Urinary bladder (tissue), 4 donors: Measurements from ENCODE around the gene DRD3. TPM values are rescaled to one million over a fixed set of nuclear protein-coding genes. Genes with fewer than 3 reads are reported as not detected.

ENCODE experiments used
- DNase-seq: peaks from one replicate; pipeline ENCODE4 v3.0.0-alpha.2; 2015; ENCODE audit errors: extremely low spot score
- H3K27ac ChIP-seq: one replicate; pipeline ENCODE4 v1.5.1; 2013; ENCODE audit warnings: low read depth, mild to moderate bottlenecking, moderate library complexity
- H3K36me3 ChIP-seq: one replicate; pipeline ENCODE4 v1.6.1; 2013; ENCODE audit warnings: mild to moderate bottlenecking, moderate library complexity; ENCODE audit not compliant: insufficient read depth
- H3K4me1 ChIP-seq: one replicate; pipeline ENCODE4 v1.6.1; 2013; ENCODE audit warnings: mild to moderate bottlenecking, moderate library complexity; ENCODE audit not compliant: insufficient read depth
- H3K4me3 ChIP-seq: one replicate; pipeline ENCODE4 v1.5.1; 2013; ENCODE audit warnings: low read depth, low read length
- WGBS: extraction: QIAGEN DNeasy Blood & Tissue Kit; methylation state at CpG from one replicate; pipeline ENCODE4 v1.1.7; 2013; 5-methylcytosine and 5-hydroxymethylcytosine counted together
- polyA plus RNA-seq: library from polyadenylated mRNA; stranded (reverse); fragments of 200-250 nt; gene quantifications from one replicate; pipeline ENCODE4 v1.2.3, GENCODE V29; 2013
- total RNA-seq: library from RNA; depleted of rRNA; stranded (reverse); fragments of >200 nt; gene quantifications from one replicate; pipeline ENCODE4 v1.2.3, GENCODE V29; 2014
- donor health status: healthy with polysubstance abuse.
- donor health status: healthy.

DRD3 gene
- not detected for total RNA-seq
- polyA plus RNA-seq: not detected

DNA sequence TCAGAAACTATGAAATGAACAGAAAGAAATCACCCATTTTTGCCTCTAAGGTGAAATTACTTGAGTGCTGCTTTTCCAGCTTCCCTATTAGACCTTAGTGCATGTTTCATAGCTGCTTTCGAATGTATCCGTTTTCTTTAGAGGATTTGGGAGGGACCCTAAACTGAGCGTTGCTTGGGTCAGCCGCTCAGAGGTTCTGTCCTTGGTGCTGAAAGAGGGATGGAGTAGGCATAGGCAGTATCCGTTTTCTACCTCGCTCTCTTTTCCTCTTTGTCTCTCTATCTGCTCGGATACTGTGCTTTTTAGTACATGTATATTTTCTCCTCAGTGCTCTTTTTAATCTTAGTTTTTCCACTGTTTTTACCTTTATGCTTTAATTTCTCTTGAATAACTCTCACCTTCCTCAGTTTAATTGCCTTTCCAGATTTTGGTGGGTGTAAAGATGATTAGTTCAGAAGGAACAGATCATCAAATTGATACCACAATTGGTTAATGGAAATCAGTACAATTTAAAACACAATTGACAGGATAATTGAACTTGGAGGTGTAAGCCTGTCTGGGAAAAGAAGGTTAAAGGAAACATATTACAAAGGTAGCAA, at the start of gene DRD3:
DRD3 (minus strand) TSS at position 283 of the 599 bp plus-strand sequence. CDS start 7,060 bp downstream, outside the sequence.
- no peak for DNase-seq
- Histone ChIP-seq H3K4me1 (no peaks in the 10 kb centered on the region), H3K4me3 (no peak within 1 kb of the TSS), H3K27ac (no peak within 1 kb of the TSS), H3K36me3 (no peaks in the 10 kb centered on the region)
- 6% methylated on average over 7 of the region's 7 CpGs for WGBS

DNA sequence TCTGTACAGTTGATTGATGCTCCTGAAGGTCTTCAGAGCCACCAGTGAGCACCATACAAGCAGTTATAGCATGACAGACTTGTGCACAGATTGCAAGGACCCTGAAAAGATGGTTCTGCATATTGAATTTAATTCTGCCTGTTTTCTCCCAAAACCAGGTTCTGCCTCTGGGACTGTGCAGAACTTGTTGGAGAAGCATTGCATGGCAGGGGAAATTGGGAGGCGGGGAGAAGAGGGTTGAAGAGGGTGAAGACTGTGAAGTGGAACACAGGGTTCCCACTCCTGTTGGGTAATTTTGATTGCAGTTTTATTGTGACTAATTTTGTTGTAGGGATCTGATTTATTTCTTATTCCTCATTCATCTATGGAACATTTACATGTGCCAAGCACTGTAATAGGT, 48.2 kb upstream of the DRD3 start:
- no peaks in the 10 kb centered on the region for H3K36me3 ChIP-seq
- H3K4me1 ChIP-seq: no peaks in the 10 kb centered on the region
- H3K4me3 ChIP-seq: no peak overlapping the region
- no peak for DNase-seq
- H3K27ac ChIP-seq: no peak overlapping the region
- 82% methylated on average over 1 of the region's 1 CpG for WGBS

DNA sequence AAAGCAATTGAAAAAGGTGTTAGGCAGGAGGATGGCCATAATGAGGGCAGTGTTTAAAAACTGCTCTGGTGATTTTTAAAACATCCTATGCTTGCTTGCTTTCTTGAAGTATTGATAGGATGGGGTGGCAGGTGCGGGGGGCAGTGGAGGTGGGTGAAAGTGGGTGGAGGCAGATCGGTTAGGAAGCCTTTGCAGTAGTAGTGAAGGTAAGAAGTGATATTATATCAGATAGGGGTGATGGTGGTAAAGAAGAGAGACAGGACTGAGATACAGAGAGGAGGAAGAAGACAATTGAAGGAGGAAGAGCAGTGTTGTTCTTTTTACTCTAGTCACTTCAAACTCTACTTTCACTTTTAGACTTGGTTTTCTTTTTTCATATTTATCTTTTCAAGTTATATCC, 47.5 kb upstream of the DRD3 start:
- WGBS: 90% methylated on average over 2 of the region's 2 CpGs
- H3K36me3 ChIP-seq: no peaks in the 10 kb centered on the region

DNA sequence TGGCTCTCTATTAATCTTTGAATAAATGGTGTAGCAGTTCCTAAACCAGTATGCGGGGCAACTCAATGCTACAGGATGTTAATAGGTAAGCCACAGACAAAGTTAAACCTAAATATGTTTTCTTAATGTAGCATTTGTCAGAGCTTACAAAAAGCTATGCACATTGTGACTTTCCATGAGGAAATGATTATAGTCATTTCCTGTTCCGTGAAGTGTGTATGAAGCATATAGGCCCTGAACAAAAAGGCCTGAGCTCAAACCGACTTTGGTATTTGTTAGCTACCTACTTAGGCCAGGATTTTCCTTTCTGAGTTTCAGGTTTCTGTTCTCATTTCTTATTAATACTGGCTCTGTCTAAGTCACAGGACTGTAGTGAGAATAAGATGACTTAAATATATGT, 44.3 kb upstream of the DRD3 start:
- Histone ChIP-seq H3K4me3 (no peak overlapping the region), H3K4me1 (no peaks in the 10 kb centered on the region), H3K27ac (no peak overlapping the region), H3K36me3 (no peaks in the 10 kb centered on the region)
- no peak for DNase-seq
- 61% methylated on average over 3 of the region's 3 CpGs for WGBS

More for the DNA sequence above, 47.5 kb upstream of the DRD3 start:
- no peak for DNase-seq
- Histone ChIP-seq H3K4me3 (no peak overlapping the region), H3K27ac (no peak overlapping the region), H3K4me1 (no peaks in the 10 kb centered on the region)

DNA sequence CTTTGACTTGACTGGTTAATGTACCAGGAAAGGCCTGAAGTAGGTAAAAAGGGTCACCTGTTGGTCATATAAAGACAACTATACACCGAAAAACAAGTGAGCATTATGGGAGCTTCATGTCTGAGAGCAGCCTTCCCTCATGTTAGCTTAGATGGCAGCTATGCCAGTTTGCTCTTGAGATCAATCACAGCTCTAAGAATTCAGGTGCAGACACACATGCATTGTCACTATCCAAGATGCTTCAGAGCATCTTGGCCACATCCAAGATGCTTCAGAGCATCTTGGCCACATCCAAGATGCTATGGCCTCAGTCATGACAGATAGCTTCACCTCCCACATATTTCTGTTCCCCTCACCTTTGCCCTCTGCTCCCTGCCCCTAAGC, 43.0 kb upstream of the DRD3 start:
- Histone ChIP-seq H3K4me3 (no peak overlapping the region), H3K27ac (no peak overlapping the region), H3K36me3 (no peaks in the 10 kb centered on the region), H3K4me1 (no peaks in the 10 kb centered on the region)
- WGBS: 81% methylated on average over 1 of the region's 1 CpG
- DNase-seq: no peak

DNA sequence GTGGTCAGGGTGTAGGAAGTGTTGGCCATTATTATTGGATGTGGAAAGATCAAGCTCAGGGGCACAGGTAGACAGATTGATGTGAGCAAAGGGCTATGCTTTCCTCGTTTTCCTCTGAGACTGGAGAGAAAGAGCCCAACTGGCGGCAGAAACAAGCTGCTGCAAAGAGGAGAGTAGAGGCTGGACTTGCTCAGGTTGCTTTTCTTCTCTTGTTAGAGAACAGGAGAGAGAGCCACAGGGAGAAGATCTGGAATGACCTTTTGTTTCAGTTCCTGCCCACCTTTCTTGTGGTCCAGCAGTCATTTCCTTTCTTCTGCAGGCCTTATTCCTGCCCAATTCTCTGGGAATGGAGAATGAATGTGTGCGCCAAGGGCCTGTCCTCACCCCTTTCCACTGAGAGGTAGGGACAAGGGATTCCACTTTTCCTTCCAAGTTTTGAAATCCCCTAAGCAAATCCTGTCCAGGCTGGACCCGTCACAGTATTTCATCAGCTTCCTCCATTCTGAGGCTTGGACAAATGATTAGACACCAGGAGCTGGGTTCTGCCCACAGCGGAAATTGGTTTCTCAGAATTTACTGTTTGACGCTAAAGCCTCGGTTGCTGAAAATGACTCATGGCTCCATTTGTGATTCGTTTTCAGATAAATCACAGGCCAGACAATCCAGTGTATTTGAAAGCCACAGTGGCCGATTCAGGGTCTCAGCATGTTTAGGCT, 42.5 kb upstream of the DRD3 start:
- Histone ChIP-seq H3K27ac (no peak overlapping the region), H3K4me3 (no peak overlapping the region), H3K36me3 (no peaks in the 10 kb centered on the region), H3K4me1 (no peaks in the 10 kb centered on the region)
- WGBS: 83% methylated on average over 9 of the region's 9 CpGs
- no peak for DNase-seq

DNA sequence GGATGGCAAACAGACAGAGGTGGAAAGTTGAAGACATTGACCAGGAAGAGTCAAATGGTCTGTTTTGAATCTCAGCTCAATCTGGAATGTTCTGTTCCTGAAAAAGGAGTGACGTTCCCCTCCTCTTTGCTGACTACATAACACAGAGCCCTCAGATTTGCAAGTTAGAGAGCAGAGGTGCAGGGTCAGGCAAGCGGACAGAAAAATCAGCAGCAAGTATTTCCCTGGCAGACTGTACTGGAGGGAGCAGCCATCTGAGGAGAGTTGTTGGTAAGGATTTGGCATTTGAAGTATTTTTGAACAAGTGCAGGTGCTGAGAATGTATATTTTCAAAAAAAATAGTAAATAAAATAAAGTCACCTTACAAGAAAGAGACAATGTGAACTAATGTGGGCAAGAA, 40.9 kb upstream of the DRD3 start:
- Histone ChIP-seq H3K4me1 (no peaks in the 10 kb centered on the region), H3K4me3 (no peak overlapping the region), H3K36me3 (no peaks in the 10 kb centered on the region), H3K27ac (no peak overlapping the region)
- no peak for DNase-seq
- WGBS: 43% methylated on average over 2 of the region's 2 CpGs

DNA sequence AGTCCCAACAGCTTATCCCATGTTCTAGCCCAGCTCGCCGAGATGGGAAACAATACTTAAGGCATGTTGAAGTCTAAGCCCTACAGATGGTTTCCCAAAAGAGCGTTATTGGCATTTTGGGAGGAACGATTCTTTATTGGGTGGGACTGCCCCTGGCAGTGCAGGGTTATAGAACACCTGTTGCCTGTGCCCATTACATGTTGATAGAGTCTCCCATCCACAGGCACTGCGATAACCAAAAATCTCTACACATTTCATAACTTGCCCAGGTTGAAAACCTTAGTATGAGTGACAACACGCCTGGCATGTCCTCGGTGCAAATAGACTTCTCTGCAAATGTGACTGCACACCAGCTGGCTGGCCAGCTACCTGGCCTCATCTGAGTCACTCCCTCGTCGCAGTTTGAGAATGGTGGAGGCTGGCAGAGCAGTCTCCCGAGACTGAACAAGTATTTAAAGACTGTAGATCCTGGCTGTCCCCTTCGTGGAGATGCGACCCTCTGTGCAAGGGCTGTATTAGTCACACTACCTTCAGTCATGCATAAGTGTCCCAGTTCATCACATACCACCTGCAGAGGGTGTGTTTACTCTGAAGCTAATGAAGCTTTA, 39.8 kb upstream of the DRD3 start:
- no peak for DNase-seq
- H3K4me1 ChIP-seq: no peaks in the 10 kb centered on the region
- no peaks in the 10 kb centered on the region for H3K36me3 ChIP-seq
- WGBS: 88% methylated on average over 12 of the region's 12 CpGs
- H3K4me3 ChIP-seq: no peak overlapping the region
- H3K27ac ChIP-seq: no peak overlapping the region

DNA sequence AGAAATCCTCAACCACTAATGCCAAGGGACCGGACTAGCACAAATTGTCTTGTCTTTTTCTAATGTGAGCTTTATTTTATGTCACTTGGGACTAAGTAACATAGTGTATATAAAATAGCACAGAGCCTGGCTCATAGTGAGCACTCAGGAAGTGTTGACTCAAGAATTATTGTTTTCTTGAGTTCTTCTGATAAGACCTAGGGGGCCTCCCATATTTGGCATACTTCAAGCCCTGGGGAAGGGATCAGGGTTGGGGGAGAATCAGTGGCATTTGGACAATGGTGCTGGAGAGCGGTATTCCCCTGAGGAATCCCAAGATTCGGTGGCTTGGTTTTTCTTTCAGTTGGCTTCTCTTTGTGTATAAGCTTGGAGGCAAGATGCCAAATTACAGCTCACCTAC, 39.2 kb upstream of the DRD3 start:
- DNase-seq: no peak
- Histone ChIP-seq H3K4me3 (no peak overlapping the region), H3K4me1 (no peaks in the 10 kb centered on the region), H3K36me3 (no peaks in the 10 kb centered on the region), H3K27ac (no peak overlapping the region)
- 83% methylated on average over 3 of the region's 3 CpGs for WGBS

DNA sequence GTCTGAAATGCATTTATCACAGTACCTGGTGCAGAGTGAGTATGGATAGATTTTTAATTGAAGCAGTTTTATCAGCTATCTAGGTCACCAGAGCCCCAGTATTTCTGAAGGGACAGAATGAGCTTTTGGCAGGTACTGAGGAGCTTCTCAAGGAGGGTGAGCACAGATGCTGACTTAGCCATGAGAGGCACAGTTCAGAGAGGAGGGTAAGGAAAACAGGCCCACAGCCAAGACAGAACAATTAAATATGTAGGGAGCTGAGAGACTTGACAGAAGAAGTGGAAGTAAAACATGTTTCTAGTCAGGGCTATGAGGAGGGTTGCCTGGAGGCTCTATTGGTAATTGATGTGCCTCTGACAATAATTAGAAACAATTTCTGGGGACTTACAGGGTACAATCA, 38.4 kb upstream of the DRD3 start:
- Histone ChIP-seq H3K4me3 (no peak overlapping the region), H3K4me1 (no peaks in the 10 kb centered on the region)
- DNase-seq: no peak

DNA sequence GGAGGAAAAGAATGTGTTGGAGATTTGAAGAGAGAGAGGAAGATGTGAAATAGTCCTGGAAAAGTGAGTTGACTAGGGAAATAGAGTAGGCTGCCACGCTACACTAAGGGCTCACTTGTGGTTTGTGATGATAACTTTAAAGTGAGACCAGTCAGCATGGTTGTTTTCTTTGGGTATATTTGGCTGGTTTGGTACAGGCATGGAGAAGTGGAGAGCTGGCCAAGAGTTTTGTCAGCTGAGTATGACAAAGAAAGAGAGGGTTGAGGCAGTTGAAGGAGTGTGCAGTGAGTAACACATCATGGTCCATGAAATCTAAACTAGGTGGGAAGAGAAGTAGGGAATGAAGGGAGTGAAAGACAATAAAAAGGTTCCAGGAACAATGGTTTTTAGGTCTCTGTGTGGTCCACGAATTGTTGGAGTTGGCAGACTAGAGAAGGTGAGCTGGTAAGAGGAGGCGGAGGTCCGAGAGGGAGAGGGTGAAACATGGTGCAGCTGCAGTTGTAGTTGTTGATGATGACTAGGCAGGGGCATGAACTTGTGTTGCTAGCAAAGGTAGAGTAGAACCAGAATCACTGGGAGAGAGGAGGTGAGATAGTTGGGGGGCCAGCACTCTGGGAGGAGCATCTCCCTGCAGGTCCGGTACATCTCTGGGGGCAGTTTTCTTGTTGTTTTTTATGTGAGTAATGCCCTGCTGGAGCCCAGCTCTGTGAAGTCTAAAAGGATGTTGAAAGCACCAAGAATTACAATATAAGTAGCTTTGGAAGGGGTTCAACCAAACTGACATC, 37.5 kb upstream of the DRD3 start:
- Histone ChIP-seq H3K4me3 (no peak overlapping the region), H3K27ac (no peak overlapping the region), H3K36me3 (no peaks in the 10 kb centered on the region), H3K4me1 (no peaks in the 10 kb centered on the region)
- DNase-seq: no peak
- WGBS: 89% methylated on average over 5 of the region's 5 CpGs

More for the DNA sequence above, 38.4 kb upstream of the DRD3 start:
- H3K27ac ChIP-seq: no peak overlapping the region
- H3K36me3 ChIP-seq: no peaks in the 10 kb centered on the region

DNA sequence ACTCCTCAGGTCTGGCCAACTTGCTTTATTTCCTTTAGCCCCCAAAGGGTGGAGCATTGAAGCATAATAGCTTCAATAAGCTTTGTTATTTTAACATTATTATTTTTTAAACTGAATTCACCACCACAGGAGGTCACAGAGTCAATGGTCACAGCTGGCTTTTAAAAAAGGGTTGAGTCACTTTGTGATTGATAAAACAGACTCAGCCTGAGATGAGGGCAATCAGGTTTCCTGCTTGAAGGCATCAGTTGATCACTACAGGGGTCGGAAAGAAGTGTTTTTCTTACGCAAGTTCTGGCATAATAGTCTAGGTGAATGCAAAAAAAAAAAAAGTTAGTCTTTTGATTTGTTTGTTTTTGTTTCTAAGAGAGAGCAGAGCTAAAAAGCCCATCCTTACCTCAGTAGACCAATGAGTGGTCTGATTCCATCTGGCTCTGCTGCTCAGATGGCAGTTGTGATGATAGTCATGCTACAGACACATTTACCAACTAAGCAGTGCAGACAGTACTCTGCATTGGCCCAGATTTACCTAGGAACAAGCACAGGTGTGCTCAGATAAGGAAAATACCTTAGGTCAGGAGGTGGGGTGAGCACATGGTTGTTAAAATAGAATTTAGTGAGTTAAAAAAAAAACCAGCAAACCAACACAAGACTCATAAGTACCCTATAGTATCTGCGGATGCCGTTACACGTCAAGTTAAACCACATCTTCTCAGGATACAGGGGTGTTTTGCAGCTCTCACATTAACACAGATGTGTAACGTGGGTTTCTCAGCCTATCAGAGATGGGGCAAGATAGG, 35.9 kb upstream of the DRD3 start:
- DNase-seq: no peak
- 59% methylated on average over 6 of the region's 6 CpGs for WGBS
- Histone ChIP-seq H3K4me1 (no peaks in the 10 kb centered on the region), H3K36me3 (no peaks in the 10 kb centered on the region), H3K4me3 (no peak overlapping the region), H3K27ac (peak overlapping the region; percentile 28)
